ENCODE results near the gene ABCC11. TPM values are rescaled to one million over a fixed set of nuclear protein-coding genes. Genes with fewer than 3 reads are reported as not detected.

Gene ABCC11
- polyA plus RNA-seq, 2 of the 4 experiments (the other 2 are of a cell fraction), result 0.19 to 0.21 TPM

- Histone ChIP-seq H3K4me3 (no peak overlapping the region), H3K27ac (no peak overlapping the region), H3K4me1 (no peaks in the 10 kb centered on the region), H3K4me2 (no peak overlapping the region), H3K9me3 (peaks cover 14% of the 10 kb centered on the region)
- DNase-seq (ENCODE audit: low read depth in 1 of 2, low spot score in 1 of 2) (no peak), FAIRE-seq (no peak), ATAC-seq (no peak)
- ChIA-PET CTCF (interaction anchor here (1.5 to 2.0 kb wide), 2 partner anchors 56 to 250 kb away, joined by 3 to 7 read pairs; no protein-coding TSS in a partner anchor), POLR2A (no interaction called here)
- WGBS (ENCODE audit: missing lambda C conversion rate), result 87% methylated on average over 3 of the region's 3 CpGs
- TF ChIP-seq BCL3 (IDR thresholded peaks at IDR 0.05) (no peak), SREBF2 (IDR thresholded peaks at IDR 0.05) (no peak), RFX5 (IDR thresholded peaks at IDR 0.05) (no peak), ZNF302 (CRISPR knock-in tag; IDR thresholded peaks at IDR 0.05) (no peak), PHF8 (IDR thresholded peaks at IDR 0.05; ENCODE audit: borderline replicate concordance, low read depth) (no peak)
Observed at GRCh38 chr16:48291303-48291702, 44.0 kb upstream of the ABCC11 start.

GRCh38 chr16:48287239-48287638 lies 39.9 kb upstream of the ABCC11 start:
- ATAC-seq (no peak), DNase-seq (ENCODE audit: low read depth in 1 of 2, low spot score in 1 of 2) (no peak), FAIRE-seq (no peak)
- no peak for TF ChIP-seq RCOR1 (IDR thresholded peaks at IDR 0.05; ENCODE audit: low read depth, low read length)
- no peak for TF ChIP-seq NFE2L2 (conservative IDR thresholded peaks at IDR 0.05; ENCODE audit: low read length)
- TF ChIP-seq EHF (CRISPR knock-in tag; IDR thresholded peaks at IDR 0.05), result no peak
- TF ChIP-seq HDAC2 (IDR thresholded peaks at IDR 0.05), result no peak
- TF ChIP-seq JUNB (IDR thresholded peaks at IDR 0.05), result no peak
- no peak for TF ChIP-seq USF2 (IDR thresholded peaks at IDR 0.05)
- no peak for TF ChIP-seq EHMT2 (IDR thresholded peaks at IDR 0.05; ENCODE audit: low read depth)
- no peak for TF ChIP-seq POLR2A (IDR thresholded peaks at IDR 0.05; ENCODE audit: low read length)
- no peak for TF ChIP-seq REST (IDR thresholded peaks at IDR 0.05)
- no peak for TF ChIP-seq ZSCAN20 (CRISPR knock-in tag; IDR thresholded peaks at IDR 0.05)
- no peak for TF ChIP-seq FOSL2 (IDR thresholded peaks at IDR 0.05)
- no peak for TF ChIP-seq FOSL2 (CRISPR knock-in tag; IDR thresholded peaks at IDR 0.05)
- TF ChIP-seq CBX8 (IDR thresholded peaks at IDR 0.05), result no peak
- TF ChIP-seq FOXS1 (CRISPR knock-in tag; IDR thresholded peaks at IDR 0.05), result no peak
- no peak for TF ChIP-seq BCL3 (IDR thresholded peaks at IDR 0.05)
- no peak for TF ChIP-seq TFCP2L1 (CRISPR knock-in tag; IDR thresholded peaks at IDR 0.05)
- Histone ChIP-seq H3K4me2 (no peak overlapping the region), H3K4me3 (no peak overlapping the region), H3K9me3 (peaks cover 16% of the 10 kb centered on the region), H3K4me1 (no peaks in the 10 kb centered on the region), H3K27ac (no peak overlapping the region)
- CTCF ChIA-PET, result no interaction called here
- POLR2A ChIA-PET, result no interaction called here
